ENCODE measurements around the gene NAA80.

Gene NAA80

GRCh38 chr3:50327943-50328691 lies 28.9 kb upstream of the NAA80 start, which contains the start of gene TUSC2:
Gene TUSC2, minus strand, starts transcription at chr3:50328223. Its CDS starts 124 bp downstream, at chr3:50328099.
- peak; percentile 84 for DNase-seq (ENCODE audit: low read depth, low spot score)

DNA sequence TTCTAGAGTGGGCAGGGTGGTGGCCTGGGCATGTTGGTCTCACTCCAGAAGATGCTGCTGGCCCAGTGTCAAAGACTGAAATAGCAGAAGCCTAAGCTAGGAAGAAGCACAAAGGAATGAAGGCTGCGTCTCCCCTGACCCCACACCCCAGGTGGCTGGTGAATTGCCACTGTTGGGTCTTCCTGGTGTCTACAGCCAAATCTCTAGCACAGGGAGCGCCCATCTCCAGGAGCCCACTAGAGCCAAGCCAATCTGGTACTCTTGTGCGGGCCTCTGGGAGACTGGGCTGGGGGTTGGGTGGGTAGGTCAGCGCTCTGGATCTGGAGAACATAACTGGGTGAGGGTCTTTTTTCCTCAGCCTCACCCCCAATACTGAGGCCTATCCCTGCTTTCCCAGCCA lies 27.9 kb upstream of the NAA80 start:
- no peak for DNase-seq (ENCODE audit: low read depth, low spot score)

DNA sequence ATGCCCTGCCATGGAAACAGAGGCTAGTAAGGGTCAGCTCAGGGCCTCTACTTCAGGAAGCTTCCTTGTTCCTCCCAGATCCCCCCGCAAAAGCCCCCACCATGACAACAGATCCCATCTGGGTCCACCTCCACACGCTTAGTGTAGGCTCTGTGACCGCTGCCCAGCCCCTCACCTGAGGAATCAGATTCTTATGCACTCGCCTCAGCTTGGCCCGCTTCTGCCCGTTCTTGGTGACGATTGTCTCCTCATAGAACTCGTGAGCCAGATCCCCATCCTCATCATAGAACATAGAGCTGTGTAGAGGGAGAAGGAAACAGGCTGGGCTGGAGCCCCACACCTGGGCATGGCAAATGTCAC lies 27.0 kb upstream of the NAA80 start:
- DNase-seq (ENCODE audit: low read depth, low spot score), result no peak

- DNase-seq (ENCODE audit: low read depth, low spot score), result no peak
Observed at GRCh38 chr3:50325497-50326181, 26.4 kb upstream of the NAA80 start.

DNA sequence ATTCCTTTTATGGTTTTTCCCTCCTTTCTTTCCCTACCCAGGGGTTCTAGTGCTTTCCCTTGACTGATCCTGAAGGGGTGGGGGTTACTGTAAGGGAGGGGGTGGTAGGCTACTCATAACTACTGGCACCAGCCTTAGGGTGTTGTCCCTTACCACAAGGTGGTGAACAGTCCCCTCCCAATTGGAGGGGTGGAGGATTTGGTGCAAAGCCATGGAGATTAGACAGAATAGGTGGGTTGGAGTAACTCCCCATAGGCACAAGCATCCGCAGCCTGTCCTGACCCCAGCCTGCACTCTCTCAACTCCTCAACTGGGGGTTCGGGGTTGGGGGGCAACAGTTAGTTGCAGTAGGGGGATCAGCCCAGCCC lies 25.9 kb upstream of the NAA80 start:
- no peak for DNase-seq (ENCODE audit: low read depth, low spot score)

- DNase-seq (ENCODE audit: low read depth, low spot score), result peak; percentile 40
Observed at GRCh38 chr3:50324351-50325112, 25.3 kb upstream of the NAA80 start.

DNA sequence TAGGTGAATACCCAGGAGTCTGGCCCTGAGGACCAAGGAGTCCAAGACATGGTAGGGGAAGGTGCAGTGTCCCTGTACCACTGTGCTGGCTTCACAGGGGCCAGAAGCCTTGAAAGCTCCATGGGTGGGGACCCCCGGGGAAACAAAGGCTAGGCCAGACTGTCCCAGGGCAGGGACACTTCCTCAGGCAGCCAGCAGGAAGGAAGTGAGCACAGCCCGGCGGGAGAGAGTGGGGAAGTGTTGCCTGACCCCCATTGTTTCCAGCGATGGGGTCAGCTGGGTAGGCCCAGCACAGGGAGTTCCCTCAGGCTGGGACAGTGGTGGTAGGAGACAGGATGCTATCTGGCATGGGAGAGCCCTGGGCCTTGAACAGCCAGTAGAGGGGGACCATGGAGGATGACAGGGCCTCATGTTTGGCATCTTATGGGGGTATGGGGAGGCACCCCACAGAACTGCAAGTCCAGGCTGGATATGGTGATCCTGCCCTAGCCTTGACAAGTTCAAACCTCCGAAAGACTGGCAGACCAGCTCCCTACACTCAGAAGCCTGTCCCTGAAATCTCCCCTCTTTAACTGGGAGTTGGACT lies 24.5 kb upstream of the NAA80 start:
- DNase-seq (ENCODE audit: low read depth, low spot score), result no peak

DNA sequence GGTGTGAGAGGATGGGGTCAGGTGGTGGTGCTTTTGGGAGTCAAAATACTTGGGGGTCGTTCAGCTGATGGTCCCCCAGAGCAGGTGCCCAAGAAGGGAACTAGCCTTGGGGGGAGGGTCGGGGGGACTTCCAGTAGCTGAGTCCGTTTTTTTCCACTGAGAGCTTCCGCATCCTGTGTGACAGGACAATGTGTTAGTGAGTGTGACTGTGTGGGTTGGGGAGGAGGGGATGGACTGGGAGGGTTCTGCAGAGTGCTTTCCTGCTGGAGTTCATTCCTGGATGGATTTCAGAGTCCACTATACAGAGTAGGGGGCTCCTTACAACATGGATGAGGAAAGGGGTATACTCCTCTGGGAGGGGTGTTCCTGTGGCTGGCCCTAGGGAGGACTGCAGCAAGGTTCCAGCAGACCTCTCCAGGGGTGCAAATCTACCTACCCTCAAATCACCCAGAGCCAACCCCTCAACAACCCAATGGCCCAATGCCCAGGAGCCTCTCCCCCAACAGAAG lies 23.9 kb upstream of the NAA80 start:
- DNase-seq (ENCODE audit: low read depth, low spot score), result no peak

- no peak for DNase-seq (ENCODE audit: low read depth, low spot score)
Observed at GRCh38 chr3:50322386-50323091, 23.3 kb upstream of the NAA80 start, which contains the start of gene HYAL2. Gene HYAL2, minus strand, starts transcription at chr3:50322745. Its CDS starts 2,256 bp downstream, at chr3:50320489.

DNA sequence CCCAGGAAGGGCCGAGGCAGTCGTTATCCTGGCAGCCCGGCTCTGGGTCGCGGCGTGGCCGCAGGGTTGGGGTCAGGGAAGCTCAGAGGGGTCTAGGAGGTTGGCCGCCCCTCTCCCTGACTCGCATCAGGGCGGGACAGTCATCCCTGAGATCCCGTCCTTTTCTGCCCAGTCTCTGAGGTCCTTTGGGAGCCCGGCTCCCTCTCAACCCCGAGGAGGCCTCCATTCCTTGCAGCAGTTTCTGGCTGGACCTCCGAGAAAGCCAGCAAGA lies 22.8 kb upstream of the NAA80 start:
- DNase-seq (ENCODE audit: low read depth, low spot score), result no peak

DNA sequence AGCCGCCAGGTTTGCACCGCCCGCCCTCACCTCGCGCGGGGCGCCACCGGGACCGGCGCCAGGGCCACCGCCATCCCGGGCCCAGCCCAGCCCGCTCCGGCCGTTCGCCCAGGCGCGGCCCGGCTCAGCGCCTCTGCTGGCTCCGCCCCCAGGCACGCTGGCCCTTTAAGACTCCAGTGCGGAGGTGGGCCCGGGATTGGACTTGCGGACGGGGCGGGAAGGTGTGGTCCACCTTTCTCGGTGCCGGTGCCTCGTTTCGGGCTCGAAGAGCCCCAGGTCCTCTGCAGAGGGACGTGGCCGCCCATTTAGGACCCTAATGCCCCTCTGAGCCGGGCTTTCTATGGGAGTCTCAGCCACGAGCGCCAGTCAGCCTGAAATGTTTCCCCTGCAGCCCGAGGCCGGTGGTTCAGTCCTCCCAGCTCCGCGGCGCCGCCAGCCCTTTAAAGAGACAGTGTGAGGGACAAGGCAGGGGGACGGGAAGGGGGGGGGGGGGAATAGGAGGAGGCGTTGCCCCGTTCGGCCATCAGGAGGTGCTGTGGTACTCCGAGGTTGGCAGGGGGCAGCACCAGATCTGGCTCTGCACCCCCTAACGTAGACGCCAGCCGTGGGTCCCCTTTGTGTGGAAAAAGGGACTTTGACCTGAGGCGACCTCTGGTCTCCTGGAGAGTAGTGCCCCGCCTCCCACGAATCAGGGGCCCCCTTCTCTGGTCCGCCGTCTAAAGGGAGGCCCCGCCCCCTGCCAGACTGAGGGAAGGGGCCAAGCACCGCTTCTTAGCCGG lies 22.3 kb upstream of the NAA80 start:
- DNase-seq (ENCODE audit: low read depth, low spot score), result peak; percentile 57

DNA sequence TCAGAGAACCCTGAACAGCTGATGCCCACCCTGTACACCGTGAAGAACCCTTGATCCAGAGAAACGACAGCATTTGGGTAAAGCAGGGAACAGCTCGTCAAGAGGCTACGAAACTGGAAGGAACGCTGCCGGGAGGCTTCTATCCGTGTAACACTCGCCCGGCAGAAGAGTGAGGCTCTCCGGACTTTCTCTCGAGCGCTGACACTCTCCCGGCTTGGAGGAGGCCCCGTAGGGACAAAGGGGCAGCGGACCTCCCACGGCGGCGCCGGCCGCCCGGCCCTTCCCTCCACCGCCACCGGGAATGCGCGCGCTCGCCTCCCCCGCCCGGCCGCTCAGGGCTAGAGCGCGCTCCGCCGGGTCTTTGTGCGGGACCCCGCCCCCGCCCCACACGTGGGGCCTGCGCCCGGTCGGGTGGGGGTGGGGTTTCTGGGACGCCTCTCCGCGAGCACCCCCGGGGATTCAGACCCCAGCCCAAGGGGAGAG lies 21.7 kb upstream of the NAA80 start:
- no peak for DNase-seq (ENCODE audit: low read depth, low spot score)

DNA sequence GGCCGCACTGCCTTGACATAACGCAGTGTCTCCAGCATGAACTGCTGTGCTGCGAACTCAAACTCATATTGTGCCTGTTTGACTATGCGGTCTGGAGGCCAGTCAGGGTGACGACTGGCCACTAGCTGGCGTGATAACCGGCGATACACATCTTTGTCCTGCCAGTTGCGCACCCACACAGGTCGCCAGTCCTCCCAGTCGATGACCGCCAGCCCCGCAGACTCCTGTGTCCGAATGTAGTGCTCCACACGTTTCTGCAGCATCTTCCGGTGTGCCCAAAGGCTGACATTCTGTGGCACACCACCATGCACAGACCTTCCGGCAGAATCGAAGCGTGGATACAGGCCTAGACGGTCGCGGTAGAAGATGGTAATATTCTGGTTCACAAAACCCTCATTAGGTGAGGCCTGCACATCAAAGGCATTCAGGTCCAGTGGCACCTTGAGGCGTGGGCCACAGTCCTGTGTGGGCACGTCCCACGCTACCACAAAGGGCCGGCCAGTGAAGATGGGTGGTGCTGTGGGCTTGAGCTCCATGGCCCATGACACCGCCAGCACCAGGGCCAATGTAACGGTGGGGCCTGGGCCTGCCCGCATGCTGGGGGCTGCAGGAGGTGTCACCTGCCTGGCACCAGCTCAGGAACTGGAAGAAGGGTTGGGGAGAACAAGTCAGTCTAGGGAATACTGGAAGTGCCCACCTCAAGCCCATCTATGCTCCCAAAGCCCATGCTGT lies 20.9 kb upstream of the NAA80 start:
- DNase-seq (ENCODE audit: low read depth, low spot score), result no peak

GRCh38 chr3:50319181-50319893 lies 20.1 kb upstream of the NAA80 start:
- DNase-seq (ENCODE audit: low read depth, low spot score), result no peak

GRCh38 chr3:50318615-50319014 lies 19.4 kb upstream of the NAA80 start:
- DNase-seq (ENCODE audit: low read depth, low spot score), result no peak

DNA sequence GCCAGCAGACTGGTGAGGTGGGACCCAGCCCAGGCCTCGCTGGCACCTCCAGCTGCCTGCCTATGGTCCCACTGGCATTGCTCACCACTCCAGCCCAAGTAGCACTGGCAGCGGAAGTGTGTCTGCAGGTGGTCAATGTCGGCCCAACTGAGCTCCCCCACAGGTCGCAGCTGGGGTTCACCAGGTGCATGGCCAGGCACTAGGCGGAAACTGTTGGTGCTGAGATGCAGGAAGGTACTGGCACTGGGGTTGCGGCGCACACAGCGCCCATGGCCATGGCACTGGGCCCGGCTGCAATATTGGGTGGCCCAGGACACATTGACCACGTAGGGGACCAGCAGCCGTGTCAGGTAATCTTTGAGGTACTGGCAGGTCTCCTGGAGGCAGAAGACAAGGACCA lies 19.0 kb upstream of the NAA80 start:
- no peak for DNase-seq (ENCODE audit: low read depth, low spot score)

GRCh38 chr3:50317300-50317699 lies 18.1 kb upstream of the NAA80 start:
- DNase-seq (ENCODE audit: low read depth, low spot score), result no peak

DNA sequence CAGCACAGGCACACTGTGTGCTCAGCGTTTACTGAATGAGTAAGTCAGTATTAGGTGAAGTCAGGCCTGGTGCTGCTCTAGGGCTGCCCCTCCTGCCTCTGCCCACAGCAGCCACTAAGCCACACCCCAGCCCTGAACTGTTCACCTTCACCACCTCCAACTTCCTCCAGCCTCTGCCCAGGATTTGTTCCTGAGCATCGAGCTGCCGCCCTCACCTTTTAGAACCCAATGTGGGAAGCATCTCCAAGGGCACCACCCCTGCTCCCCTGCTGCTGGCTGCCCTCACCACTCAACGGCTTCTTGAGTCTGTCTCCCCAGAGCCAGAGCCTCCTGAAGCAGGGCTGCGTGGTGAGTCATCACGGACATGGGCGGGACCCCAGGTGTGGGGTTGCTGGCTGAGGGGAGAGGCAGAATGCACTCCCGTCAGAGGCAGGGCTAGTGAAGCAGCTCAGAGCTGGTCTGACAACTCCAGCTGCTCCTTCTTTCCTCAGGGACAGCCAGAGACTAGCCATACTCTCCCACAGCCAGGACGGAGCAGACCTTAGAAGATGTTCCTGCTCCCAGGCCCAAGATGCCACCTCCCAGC lies 17.5 kb upstream of the NAA80 start:
- DNase-seq (ENCODE audit: low read depth, low spot score), result peak; percentile 21

DNA sequence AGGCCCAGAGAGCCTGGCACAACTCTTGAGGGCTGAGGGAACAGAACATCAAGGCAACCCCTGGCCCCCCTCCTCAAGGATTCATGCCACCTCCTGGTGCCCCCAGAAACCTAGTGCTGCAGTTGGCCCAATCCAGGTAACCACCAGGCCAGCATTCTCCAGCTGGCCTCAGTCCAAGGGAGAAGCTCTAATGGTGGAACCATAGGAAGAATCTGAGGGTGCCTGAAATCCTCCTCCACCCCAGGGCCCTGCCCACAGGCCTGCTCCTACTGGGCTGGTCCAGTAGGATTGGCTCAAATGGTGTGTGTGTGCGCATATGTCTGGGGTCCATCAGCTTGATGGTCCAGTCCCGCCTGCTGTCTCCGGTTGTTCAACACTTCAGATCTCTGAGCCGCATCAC lies 15.6 kb upstream of the NAA80 start:
- DNase-seq (ENCODE audit: low read depth, low spot score), result no peak
